Measurements from ENCODE around the gene PAK3.

GRCh38 chrX:111100191-111100590, 4.2 kb downstream of the PAK3 start:
- TF ChIP-seq POLR2A (IDR thresholded peaks at IDR 0.05), result no peak
- peak in 5 of 6 experiments; percentile 10 to 49 (median 25) for TF ChIP-seq CTCF (IDR thresholded peaks at IDR 0.05)

Measured in adrenal gland (tissue), 5 donors.